ENCODE measurements around the gene CARS1. TPM values are rescaled to one million over a fixed set of nuclear protein-coding genes. Genes with fewer than 3 reads are reported as not detected.

The CARS1 gene
- total and polyA plus RNA-seq, 12 donors = 12.5 to 24.6 (median 15.9) TPM

- intact Hi-C loops (cut with DNase I) = no loop called here
- H3K27me3 ChIP-seq = no peaks in the 10 kb centered on the region
- peaks cover 0 to 54% (median 6%) of the 10 kb centered on the region in 9 donors for H3K36me3 ChIP-seq
- no peaks in the 10 kb centered on the region for H3K9me3 ChIP-seq
- H3K4me3 ChIP-seq = no peak overlapping the region
- no peak overlapping the region for H3K27ac ChIP-seq
- peaks cover 0 to 28% (median 13%) of the 10 kb centered on the region in 9 donors for H3K4me1 ChIP-seq
- TF ChIP-seq, protein P1, sequence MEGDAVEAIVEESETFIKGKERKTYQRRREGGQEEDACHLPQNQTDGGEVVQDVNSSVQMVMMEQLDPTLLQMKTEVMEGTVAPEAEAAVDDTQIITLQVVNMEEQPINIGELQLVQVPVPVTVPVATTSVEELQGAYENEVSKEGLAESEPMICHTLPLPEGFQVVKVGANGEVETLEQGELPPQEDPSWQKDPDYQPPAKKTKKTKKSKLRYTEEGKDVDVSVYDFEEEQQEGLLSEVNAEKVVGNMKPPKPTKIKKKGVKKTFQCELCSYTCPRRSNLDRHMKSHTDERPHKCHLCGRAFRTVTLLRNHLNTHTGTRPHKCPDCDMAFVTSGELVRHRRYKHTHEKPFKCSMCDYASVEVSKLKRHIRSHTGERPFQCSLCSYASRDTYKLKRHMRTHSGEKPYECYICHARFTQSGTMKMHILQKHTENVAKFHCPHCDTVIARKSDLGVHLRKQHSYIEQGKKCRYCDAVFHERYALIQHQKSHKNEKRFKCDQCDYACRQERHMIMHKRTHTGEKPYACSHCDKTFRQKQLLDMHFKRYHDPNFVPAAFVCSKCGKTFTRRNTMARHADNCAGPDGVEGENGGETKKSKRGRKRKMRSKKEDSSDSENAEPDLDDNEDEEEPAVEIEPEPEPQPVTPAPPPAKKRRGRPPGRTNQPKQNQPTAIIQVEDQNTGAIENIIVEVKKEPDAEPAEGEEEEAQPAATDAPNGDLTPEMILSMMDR (IDR thresholded peaks at IDR 0.05) = no peak
- ATAC-seq (no peak), DNase-seq (no peak)
- WGBS, 2 donors = 96 to 97% methylated on average over 10 of the region's 10 CpGs
Observed at GRCh38 chr11:2999464-2999998, 57.7 kb downstream of the CARS1 start.

DNA sequence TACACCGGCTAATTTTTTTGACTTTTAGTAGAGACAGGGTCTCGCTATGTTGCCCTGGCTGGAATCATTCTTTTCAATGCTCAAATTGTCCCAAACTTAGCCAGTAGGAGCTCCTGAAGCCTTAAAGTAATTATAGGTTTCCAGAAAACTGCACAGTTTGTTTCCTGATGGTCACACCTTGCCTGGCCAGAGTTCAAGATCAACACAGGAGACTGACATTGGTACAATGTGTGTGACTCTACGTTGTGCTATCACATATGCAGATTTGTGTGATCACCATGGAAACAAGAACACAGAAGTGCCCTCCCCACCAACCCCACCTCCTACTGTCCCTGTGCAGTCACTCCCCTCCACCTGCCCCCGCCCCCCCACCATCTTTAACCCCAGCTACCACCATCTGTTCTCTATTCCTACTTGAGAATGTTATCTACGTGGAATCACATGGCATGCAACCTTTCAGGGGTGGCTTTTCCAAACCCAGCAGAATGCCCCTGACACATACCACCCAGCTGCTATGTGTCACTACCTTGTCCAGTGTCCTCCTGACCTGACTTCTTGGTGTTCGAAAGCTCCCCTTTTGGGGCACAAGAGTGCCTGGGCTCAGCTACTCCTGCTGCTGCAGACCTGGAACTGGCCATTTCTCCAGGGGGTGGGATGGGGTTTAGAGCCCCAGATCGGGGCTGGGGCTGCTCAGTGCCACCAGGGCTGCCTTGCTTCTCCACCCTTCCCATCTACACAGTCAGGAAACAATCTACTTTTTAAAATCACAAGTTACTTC, 59.0 kb downstream of the CARS1 start:
- H3K4me1 ChIP-seq = peaks cover 0 to 28% (median 13%) of the 10 kb centered on the region in 9 donors
- intact Hi-C loops (cut with DNase I) = no loop called here

GRCh38 chr11:2997406-2997805, 59.8 kb downstream of the CARS1 start:
- Histone ChIP-seq H3K36me3 (peaks cover 0 to 33% (median 3%) of the 10 kb centered on the region in 9 donors), H3K9me3 (no peaks in the 10 kb centered on the region), H3K27me3 (no peaks in the 10 kb centered on the region), H3K27ac (no peak overlapping the region), H3K4me1 (peaks cover 0 to 33% (median 18%) of the 10 kb centered on the region in 9 donors), H3K4me3 (no peak overlapping the region)
- 90 to 96% methylated on average over 4 of the region's 4 CpGs for WGBS, 2 donors
- intact Hi-C loops (cut with DNase I) = no loop called here
- DNase-seq = no peak
- ATAC-seq = no peak
- TF ChIP-seq, protein P1 (IDR thresholded peaks at IDR 0.05) = no peak

More for the DNA sequence above, 59.0 kb downstream of the CARS1 start:
- H3K36me3 ChIP-seq = peaks cover 0 to 41% (median 3%) of the 10 kb centered on the region in 9 donors
- H3K27ac ChIP-seq = no peak overlapping the region
- no peak for ATAC-seq
- H3K9me3 ChIP-seq = no peaks in the 10 kb centered on the region
- WGBS, 2 donors = 87 to 90% methylated on average over 6 to 7 of the region's 7 CpGs
- H3K4me3 ChIP-seq = no peak overlapping the region
- no peaks in the 10 kb centered on the region for H3K27me3 ChIP-seq
- TF ChIP-seq, protein P1 (IDR thresholded peaks at IDR 0.05) = no peak
- DNase-seq = no peak

DNA sequence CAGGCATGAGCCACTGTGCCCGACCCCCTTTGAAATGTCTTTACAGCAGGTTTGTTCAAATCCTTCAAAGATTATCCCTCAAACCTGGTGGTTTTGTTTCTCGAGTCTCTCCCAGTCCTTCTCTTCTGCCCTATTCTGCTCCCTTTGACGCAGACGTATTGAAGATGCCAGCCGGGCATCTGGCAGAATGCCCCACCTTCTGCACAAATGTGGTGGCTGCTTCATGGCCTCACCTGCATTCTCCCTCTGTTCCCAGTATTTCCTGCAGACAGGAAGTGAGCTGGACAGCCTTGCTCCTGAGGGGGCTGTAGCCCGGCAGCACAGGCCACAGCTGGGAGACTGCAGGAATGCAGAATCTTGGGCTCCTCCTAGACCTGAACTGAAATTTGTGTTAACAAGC, 60.2 kb downstream of the CARS1 start:
- TF ChIP-seq, protein P1 (IDR thresholded peaks at IDR 0.05) = no peak
- no peak for DNase-seq
- intact Hi-C loops (cut with DNase I) = no loop called here
- Histone ChIP-seq H3K36me3 (peaks cover 0 to 28% (median 0%) of the 10 kb centered on the region in 9 donors), H3K4me1 (peaks cover 0 to 29% (median 18%) of the 10 kb centered on the region in 9 donors), H3K27ac (no peak overlapping the region), H3K9me3 (no peaks in the 10 kb centered on the region), H3K4me3 (no peak overlapping the region), H3K27me3 (no peaks in the 10 kb centered on the region)
- no peak for ATAC-seq
- 87 to 89% methylated on average over 6 of the region's 6 CpGs for WGBS, 2 donors
